Epidermal melanocyte (primary cell): Measurements from ENCODE around the gene FOXN4.

ENCODE experiments used
- DNase-seq: peaks from one replicate; pipeline ENCODE4 v3.0.0; 2011; ENCODE audit warnings: low spot score; ENCODE audit not compliant: insufficient read length

FOXN4 gene

DNA sequence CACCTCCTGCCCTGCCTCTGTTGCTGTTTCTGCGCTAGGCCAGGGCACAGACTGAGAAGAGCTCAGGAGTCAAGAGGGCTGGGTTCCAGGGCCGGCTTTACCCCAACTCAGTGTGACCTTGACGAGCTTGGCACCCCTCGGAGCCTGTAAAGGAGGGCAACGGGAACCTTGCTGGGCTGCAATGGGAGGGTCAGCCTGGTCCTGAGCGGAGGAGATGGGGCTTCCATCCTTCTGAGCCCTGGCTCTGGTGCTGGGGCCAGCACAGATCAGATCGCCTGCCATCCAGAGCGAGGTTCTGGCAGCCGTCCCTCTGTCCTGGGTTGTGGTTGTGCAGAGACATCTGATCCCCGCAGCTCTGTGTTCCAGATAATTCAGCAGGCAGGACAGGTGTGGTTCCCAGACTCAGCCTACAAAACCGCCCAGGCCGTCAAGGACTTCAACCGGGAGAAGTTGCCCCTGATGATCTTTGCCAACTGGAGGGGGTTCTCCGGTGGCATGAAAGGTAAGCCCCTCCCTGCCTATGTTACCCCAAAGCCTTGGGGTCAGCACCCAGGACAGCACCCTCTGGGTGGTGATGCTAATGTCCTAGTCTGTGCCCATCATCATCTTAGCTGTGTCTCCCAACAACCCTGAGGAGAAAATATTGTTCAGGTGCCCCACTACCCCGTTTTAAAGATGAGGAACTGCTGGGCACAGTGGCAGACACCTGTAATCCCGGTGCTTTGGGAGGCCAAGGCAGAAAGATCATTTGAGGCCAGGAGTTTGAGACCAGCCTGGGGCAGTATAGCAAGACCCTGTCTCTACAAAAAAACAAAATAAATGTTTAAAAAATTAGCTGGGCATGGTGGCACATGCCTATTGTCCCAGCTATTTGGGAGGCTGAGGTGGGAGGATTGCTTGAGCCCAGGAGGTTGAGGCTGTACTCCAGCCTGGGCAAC, 50.2 kb downstream of the FOXN4 start:
- no peak for DNase-seq

DNA sequence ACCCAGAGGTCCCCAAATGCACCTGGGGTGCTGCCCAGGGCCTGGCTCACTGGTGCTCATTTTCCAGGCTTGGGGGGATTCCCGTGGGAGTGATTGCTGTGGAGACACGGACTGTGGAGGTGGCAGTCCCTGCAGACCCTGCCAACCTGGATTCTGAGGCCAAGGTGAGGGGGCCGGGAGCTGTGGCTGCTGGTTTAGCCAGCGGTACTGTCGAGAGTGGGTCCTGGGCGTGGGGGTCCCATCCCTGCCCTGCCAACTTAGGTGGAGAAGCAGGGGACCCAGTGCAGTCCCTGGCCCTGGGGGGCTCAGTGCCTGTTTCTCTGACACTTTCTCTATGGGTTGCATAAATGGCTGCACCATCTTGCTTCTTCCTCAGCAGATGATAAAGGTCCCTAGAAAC, 50.9 kb downstream of the FOXN4 start:
- no peak for DNase-seq

DNA sequence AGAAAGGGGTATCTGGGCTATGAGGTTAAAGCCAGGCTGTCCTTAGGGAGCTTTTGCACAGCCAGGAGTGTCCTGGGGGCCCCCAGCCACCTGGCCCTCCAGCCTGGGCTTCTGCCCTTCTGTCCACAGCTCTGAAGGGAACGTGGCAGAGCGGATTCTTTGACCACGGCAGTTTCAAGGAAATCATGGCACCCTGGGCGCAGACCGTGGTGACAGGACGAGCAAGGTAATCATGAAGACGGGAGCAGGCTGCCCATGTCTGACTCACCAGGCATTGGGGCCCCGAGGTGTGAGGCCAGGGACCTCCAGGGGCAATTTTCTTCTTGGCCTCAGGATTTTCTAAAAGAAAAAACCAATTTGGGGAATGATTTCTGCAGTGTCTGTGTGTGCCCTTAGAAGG, 53.1 kb downstream of the FOXN4 start:
- no peak for DNase-seq

DNA sequence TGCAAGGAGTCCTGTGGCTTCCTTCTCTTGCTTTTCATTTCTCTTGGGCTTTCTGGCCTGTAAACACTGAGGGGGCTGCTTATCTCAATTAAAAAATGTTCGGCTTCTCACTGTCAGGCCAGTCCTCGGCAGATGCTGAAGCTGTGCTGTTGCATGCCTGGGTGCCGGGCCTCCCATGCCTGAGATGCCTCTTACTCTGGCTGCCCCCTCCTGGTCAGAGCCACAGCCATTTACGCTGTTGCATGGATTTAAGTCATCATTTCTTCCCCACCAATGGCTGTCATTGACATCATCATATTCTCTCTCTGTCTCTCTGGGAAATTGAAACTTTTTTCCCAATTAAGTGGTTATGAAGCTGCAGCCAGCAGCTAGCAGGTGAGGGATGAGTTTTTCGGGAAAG, 53.7 kb downstream of the FOXN4 start:
- no peak for DNase-seq

DNA sequence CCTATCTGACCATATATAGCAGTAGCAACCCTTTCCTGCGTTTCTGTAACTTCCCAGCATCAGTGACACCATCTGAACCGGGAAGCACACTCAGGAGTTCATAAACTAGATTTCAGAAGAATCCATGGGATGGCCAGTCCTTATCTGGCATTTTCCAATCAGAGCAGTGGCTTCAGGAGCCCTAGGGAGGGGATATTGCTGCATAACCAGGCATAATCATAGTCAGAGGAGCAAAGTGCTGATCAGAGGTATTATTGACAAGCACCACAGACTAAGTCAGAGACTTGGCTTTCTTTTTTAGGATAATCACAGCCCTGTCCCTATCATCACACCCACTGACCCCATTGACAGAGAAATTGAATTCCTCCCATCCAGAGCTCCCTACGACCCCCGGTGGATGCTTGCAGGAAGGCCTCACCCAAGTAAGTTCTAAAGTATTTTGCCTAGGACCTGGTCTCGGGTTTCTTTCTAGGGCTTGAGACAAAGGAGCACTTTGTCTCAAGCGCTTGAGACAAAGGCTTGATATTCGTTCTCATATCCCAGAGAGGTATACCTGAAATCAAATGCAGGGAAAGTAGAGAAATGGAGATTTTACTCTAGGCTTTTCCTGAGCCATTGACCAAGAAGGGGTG, 55.1 kb downstream of the FOXN4 start:
- no peak for DNase-seq

DNA sequence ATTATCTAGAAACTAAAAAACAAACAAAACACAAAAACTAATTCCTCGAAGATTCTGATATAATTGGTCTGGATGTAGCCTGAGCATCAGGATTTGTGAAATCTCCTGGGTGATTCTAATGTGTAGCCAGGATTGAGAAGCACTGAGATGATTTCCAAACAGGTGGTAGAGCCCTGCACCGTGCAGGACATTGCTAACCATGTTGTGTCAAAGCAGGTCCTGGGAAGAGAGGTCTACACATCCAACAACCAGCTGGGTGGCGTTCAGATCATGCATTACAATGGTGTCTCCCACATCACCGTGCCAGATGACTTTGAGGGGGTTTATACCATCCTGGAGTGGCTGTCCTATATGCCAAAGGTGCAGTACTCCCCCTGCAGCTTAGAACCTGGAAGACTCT, 56.3 kb downstream of the FOXN4 start:
- no peak for DNase-seq

DNA sequence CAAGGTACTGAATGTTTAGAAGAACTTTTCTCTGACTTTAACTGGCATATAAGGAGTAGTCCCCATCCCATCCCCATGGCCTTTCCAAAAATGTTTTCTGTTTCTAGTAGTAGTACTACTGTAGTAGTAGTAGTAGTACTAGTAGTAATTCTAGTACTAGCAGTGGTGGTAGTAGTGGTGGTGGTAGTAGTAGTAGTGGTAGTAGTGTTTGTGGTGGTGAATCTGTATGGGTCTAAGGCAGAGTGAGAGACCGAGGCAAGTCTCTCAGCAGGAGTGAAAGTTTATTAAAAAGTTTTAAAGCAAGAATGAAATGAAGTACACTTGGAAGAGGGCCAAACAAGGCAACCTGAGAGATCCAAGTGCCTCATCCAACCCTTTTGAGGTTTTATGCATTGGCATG, 58.6 kb downstream of the FOXN4 start:
- DNase-seq: no peak

DNA sequence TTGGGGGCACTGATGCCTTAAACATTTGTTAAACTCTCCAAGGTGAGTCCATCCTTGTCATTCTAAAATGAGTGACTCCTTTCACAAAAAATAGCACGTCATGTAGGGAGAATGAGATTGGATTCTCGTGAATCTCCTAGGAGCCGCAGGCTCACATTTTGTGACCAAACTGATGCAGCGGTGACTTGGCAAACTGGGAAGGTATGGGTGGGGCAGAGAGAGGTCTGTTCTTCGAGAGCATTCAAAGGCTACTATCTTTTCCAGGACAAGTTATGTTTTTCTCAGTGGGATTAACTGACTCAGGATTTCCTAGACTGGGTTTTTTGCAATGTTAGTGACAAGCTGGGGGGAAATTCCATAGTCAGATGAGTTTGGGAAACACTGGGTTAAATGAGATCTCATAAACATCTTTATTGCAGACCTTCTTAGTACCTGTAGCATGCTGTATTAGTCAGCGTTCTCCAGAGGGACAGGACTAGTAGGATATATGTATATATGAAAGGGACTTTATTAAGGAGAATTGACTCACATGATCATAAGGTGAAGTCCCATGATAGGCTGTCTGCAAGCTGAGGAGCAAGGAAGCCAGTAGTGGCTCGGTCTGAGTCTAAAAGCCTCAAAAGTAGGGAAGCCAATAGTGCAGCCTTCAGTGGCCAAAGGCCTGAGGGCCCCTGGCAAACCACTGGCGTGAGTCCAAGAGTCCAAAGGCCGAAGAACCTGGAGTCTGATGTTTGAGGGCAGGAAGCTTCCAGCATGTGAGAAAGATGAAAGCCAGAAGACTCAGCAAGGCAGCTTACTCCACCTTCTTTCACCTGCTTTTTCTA, 61.0 kb downstream of the FOXN4 start:
- DNase-seq: no peak

DNA sequence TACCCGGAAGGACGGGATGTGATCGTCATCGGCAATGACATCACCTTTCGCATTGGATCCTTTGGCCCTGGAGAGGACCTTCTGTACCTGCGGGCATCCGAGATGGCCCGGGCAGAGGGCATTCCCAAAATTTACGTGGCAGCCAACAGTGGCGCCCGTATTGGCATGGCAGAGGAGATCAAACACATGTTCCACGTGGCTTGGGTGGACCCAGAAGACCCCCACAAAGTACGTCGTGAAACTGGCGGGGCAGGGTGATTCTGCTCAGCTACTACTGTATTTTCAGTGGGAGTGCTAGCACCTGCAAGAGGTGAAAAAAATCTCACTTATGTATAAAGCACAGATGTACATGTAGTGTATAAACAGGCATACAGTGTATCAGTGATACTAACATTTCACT, 62.9 kb downstream of the FOXN4 start:
- DNase-seq: no peak

DNA sequence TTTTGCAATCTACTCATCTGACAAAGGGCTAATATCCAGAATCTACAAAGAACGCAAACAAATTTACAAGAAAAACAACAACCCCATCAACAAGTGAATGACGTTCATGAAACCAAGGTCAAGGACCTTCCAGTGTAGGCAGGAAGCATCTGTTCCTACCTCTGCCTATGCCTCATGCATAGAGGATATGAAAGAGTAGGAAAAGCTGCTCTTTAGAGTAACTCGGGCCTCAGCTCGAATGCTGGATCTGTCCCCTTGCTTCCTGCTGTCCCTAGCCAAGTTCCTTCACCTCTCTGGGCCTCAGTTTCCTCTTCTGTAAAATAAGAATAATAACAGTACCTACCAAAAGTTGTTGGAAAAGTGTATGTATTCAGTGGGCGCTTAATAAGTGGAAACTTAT, 65.0 kb downstream of the FOXN4 start:
- no peak for DNase-seq

DNA sequence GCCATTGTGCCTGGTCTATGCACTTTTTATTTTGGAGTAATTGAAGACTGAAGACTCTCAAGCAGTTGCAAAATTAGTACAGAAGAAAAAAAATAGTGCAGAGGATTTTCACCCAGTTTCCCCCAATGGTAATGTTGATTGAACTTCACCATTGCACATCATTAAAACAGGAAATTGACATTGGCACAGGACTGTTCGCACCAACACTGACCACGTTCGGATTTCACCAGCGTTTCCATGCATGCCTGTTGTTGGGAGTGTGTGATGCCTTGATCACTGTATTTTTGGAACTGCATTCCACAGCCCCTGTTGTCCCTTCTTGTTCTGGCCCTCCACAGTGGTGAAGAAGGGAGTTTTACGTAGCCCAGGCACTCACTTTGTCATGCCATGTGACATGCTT, 67.1 kb downstream of the FOXN4 start:
- no peak for DNase-seq

DNA sequence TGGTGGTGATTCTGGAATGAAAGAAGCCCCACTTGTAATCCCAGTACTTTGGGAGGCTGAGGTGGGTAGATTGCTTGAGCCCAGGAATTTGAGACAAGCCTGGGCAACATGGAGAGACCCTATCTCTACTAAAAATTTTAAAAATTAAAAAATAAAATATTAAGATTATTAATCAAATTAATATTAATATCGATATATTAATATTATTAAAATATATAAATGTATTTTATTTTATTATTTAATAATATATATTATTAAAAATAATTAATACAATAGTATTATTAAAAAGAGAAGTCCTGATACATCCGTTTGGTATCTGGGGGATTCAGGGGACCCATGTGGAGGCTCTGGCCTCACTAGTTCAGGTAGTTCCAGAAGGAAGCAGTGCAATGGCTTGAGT, 68.7 kb downstream of the FOXN4 start:
- DNase-seq: no peak

DNA sequence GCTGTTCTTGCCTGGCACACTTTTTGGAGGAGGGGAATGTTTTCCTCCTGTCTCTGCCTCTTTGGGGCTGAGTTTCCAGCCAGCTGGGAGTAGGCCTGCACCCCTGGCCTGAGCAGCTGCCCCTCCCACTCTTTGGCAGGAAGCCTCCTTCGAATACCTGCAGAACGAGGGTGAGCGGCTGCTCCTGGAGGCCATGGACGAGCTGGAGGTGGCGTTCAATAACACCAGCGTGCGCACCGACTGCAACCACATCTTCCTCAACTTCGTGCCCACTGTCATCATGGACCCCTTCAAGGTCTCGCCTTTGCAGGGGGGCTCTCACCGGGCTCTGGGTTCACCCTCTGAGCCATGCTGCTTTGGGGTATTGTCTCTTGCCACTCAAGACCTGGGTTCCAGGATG, 69.4 kb downstream of the FOXN4 start:
- no peak for DNase-seq

DNA sequence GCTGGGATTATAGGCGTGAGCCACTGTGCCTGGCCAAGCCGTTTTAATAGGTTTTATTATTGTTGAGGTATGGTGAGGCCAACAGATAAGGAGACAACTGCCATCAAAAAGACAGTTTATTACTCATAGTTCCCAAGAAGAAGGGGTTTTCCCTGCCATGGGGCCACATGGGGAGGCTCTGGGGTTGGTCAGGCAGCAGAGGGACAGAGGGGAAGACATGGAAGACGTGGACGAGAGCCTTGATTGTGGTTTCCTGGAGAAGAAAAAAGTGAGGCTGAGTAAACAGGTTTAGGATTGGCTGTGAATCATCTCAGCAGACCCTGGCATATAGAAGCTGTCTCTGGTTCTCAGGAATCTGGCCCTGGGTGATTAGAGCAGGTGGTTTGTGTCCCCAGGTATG, 69.9 kb downstream of the FOXN4 start:
- no peak for DNase-seq

DNA sequence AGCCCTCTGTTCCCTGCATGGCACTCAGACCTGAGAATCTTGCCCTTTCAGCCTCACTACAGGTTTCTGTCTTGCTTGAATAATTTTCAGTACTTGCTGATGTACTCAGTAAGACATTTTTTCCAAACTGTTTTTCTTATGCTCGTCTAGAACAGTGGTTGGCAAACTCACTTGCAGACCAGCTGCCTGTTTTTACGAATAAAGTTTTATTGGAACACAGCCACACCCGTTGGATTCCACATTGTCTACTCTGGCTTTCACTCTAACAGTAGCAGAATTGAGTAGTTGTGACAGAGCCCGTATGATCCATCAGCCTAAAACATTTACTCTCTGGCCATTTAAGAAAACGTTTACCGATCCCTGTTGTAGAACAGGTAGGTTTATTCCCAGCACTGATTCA, 72.8 kb downstream of the FOXN4 start:
- no peak for DNase-seq

DNA sequence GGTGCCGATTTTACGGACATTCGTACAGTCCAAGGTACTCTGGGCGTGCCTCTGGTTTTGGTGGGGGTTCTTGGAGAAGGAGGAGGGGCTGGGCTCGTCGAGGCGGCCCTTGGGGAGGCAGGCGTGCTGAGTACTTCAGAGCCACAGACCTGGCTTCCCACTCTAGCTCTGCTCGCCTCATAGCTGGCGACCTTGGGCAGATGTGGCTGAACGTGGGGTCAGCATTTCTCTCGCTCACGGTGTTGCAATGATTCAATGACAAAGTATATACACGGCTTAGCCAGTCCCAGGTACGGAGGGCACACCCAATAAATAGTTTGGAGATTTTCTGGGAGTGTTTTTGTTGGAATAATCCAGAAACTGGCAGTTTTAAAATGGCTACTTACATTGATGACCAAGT, 75.1 kb downstream of the FOXN4 start:
- DNase-seq: no peak

DNA sequence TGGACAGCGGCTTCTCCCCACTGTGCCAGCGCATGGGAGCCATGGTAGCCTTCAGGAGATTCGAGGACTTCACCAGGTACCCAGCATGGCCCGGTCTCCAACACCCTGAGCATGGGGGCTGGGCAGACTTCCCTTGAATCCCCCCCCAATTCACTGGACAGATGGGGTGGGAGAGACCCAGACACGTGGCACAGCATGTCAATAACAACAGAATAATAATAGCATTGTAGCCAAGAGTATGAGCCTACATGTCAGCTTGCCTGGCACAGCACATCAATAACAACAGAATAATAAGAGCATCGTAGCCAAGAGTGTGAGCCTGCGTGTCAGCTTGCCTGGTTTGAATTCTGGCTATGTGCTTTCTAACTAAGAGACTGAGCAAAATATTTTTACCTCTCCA, 76.4 kb downstream of the FOXN4 start:
- no peak for DNase-seq

DNA sequence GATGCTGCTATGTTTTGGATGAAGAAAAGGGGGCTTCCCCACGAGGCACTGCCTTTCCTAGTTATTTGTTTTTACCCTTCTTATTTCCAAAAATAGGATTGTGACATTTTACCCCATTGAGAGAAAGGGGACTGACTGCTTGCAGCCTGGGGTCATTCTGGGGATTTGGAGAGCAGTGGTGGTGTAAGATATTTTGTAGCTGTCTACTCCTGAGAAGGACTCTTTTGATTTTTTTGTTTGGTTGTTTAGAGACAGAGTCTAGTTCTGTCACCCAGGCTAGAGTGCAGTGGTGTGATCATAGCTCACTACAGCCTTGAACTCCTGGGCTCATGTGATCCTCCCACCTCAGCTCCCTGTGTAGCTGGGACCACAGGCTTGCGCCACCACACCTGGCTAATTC, 78.9 kb downstream of the FOXN4 start:
- no peak for DNase-seq

DNA sequence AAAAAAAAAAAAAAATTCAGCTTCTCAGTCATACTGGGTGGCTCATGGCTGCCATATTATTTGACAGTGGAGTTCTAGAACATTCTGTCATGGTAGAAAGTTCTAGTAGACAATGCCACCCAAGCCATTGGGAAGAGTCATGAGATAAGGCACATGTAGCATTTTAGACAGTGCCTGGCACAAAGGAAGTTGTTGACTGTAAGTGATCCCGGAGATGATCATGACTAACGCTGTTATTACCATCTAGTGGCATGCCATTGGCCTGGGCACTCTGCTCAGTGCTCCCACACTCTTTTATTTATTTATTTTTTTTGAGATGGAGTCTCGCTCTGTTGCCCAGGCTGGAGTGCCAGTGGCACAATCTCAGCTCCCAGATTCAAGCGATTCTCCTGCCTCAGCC, 80.4 kb downstream of the FOXN4 start:
- no peak for DNase-seq
